ENCODE measurements around the gene KAZN.
A peak's percentile ranks its signal among the peaks of the same experiment; 100 is the strongest.
"Not testable (repeated sequence)": the region's sequence is repeated elsewhere in the genome, so short reads cannot be mapped to it uniquely, and the experiment has no call there.

Gene KAZN

GRCh38 chr1:15135604-15136003, 537.1 kb downstream of the KAZN start:
- DNase-seq (ENCODE audit: low read depth in 2 of 2): not testable (repeated sequence)

GRCh38 chr1:15137809-15138208, 539.3 kb downstream of the KAZN start:
- DNase-seq (ENCODE audit: low read depth in 2 of 2): no peak

GRCh38 chr1:15139654-15140350, 541.3 kb downstream of the KAZN start:
- no peak for DNase-seq (ENCODE audit: low read depth in 2 of 2)

- DNase-seq (ENCODE audit: low read depth in 2 of 2): no peak
Observed at GRCh38 chr1:15141935-15142539, 543.6 kb downstream of the KAZN start.

GRCh38 chr1:15145327-15145726, 546.8 kb downstream of the KAZN start:
- DNase-seq (ENCODE audit: low read depth in 2 of 2): no peak

- DNase-seq (ENCODE audit: low read depth in 2 of 2): no peak
Observed at GRCh38 chr1:15146142-15146680, 547.7 kb downstream of the KAZN start.

- DNase-seq (ENCODE audit: low read depth in 2 of 2): no peak
Observed at GRCh38 chr1:15146971-15147376, 548.5 kb downstream of the KAZN start.

GRCh38 chr1:15148004-15148403, 549.5 kb downstream of the KAZN start:
- DNase-seq (ENCODE audit: low read depth in 2 of 2): no peak

- no peak for DNase-seq (ENCODE audit: low read depth in 2 of 2)
Observed at GRCh38 chr1:15148475-15148874, 550.0 kb downstream of the KAZN start.

- no peak for DNase-seq (ENCODE audit: low read depth in 2 of 2)
Observed at GRCh38 chr1:15148941-15149340, 550.5 kb downstream of the KAZN start.

GRCh38 chr1:15150376-15150775, 551.9 kb downstream of the KAZN start:
- no peak for DNase-seq (ENCODE audit: low read depth in 2 of 2)

GRCh38 chr1:15151377-15151806, 552.9 kb downstream of the KAZN start:
- DNase-seq (ENCODE audit: low read depth in 2 of 2): no peak

- DNase-seq (ENCODE audit: low read depth in 2 of 2): no peak
Observed at GRCh38 chr1:15151871-15152270, 553.4 kb downstream of the KAZN start.

GRCh38 chr1:15152318-15153183, 554.1 kb downstream of the KAZN start:
- no peak for DNase-seq (ENCODE audit: low read depth in 2 of 2)

GRCh38 chr1:15153184-15153841, 554.8 kb downstream of the KAZN start, which contains the start of gene TMEM51:
TMEM51 (plus strand) TSS chr1:15153747; CDS start chr1:15215088, 61,341 bp downstream.
- DNase-seq (ENCODE audit: low read depth in 2 of 2): no peak

GRCh38 chr1:15153842-15154479, 555.5 kb downstream of the KAZN start:
- peak; percentile 23 to 43 for DNase-seq (ENCODE audit: low read depth in 2 of 2)

- no peak for DNase-seq (ENCODE audit: low read depth in 2 of 2)
Observed at GRCh38 chr1:15154480-15155036, 556.1 kb downstream of the KAZN start.

GRCh38 chr1:15155191-15155590, 556.7 kb downstream of the KAZN start:
- DNase-seq (ENCODE audit: low read depth in 2 of 2): no peak

GRCh38 chr1:15155888-15156741, 557.6 kb downstream of the KAZN start:
- no peak for DNase-seq (ENCODE audit: low read depth in 2 of 2)

Measured in stimulated activated CD8-positive, alpha-beta memory T cell treated with anti-CD3 and anti-CD28 coated beads, Interleukin-2, amount 100 ng/mL, for 48 hours (primary cell).